ES-I3 (cell line): Measurements from ENCODE around the gene PAF1.
"Not testable (repeated sequence)": the region's sequence is repeated elsewhere in the genome, so short reads cannot be mapped to it uniquely, and the experiment has no call there.

Experiments used
- H3K36me3 ChIP-seq: 2 replicates; pipeline ENCODE4 v1.6.1; 2013; ENCODE audit warnings: mild to moderate bottlenecking, low read length, control low read depth, moderate library complexity; ENCODE audit not compliant: insufficient read depth
- H3K4me1 ChIP-seq: 2 replicates; pipeline ENCODE4 v1.6.1; 2013; ENCODE audit warnings: mild to moderate bottlenecking, control low read depth, low read length; ENCODE audit not compliant: insufficient read depth
- H3K9ac ChIP-seq: 2 replicates; pipeline ENCODE4 v1.6.1; 2013; ENCODE audit warnings: low read depth, mild to moderate bottlenecking, low read length, moderate library complexity
- H3K9me3 ChIP-seq: 2 replicates; pipeline ENCODE4 v1.6.1; 2013; ENCODE audit warnings: mild to moderate bottlenecking, low read length, moderate library complexity; ENCODE audit not compliant: control insufficient read depth, insufficient read depth

The PAF1 gene

DNA sequence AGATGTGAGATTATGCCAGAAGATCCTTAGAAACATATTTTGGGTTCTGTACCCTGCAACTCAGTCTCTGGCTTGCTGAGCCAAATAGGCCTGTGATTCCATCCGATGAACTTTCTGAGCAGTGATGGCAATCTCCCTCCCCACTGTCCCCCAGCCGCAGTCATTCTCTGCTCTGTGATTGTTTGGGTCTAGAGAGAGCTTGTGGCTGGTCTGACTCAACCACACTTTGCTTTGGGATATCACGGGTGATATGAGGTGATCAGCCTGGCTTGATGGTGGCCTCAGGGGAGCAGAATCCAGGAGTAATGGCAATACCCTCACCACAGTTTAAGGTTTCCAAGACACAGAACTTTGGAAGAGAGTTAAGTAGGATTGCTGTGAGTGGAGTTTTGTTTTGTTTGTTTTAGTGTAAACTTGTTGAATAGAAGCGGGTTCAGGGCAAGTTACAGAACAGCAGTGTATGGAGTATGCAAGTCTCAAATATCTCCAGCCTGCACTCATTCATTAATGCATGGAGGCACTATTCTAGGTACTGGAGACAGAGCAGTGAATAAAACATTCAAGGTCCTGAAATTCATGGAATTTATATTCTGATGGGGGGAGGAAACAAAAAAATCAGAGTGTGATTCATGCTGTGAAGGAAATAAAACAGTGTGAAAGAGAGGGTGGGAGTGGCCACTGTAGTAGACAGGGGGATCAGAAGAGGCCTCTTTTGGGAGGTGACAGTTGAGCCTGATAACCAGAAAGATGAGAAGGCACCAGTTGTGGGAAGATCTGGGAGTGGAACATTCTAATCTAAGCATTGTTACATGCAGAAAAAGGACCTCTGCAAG lies 43.4 kb downstream of the PAF1 start:
- Histone ChIP-seq H3K9me3 (no peaks in the 10 kb centered on the region), H3K9ac (no peak overlapping the region), H3K4me1 (no peaks in the 10 kb centered on the region), H3K36me3 (peaks cover 11% of the 10 kb centered on the region; the same call in 1 of the 2 replicates)

DNA sequence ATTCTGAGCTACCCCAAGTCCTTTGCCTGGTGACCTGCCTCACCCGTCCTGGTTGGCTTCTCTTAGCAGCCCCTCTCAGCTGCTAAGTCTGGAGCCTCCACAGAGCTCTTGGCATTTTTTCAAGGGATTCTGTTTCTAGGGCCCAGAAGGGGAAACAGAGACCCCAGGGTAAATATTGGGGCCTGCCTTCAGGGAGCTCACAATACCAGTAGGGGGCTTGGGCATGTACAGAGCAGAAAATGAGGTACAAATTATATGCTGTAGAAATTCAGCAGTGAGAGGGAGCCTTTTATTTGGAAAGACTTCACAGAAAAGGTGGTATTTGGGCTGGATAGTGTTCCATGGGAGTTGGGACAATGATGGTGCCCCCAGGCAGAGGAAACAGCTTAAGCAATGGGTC lies 45.0 kb downstream of the PAF1 start:
- H3K4me1 ChIP-seq = no peaks in the 10 kb centered on the region
- no peak overlapping the region for H3K9ac ChIP-seq
- no peaks in the 10 kb centered on the region for H3K9me3 ChIP-seq
- peaks cover 7% of the 10 kb centered on the region; the same call in 1 of the 2 replicates for H3K36me3 ChIP-seq

DNA sequence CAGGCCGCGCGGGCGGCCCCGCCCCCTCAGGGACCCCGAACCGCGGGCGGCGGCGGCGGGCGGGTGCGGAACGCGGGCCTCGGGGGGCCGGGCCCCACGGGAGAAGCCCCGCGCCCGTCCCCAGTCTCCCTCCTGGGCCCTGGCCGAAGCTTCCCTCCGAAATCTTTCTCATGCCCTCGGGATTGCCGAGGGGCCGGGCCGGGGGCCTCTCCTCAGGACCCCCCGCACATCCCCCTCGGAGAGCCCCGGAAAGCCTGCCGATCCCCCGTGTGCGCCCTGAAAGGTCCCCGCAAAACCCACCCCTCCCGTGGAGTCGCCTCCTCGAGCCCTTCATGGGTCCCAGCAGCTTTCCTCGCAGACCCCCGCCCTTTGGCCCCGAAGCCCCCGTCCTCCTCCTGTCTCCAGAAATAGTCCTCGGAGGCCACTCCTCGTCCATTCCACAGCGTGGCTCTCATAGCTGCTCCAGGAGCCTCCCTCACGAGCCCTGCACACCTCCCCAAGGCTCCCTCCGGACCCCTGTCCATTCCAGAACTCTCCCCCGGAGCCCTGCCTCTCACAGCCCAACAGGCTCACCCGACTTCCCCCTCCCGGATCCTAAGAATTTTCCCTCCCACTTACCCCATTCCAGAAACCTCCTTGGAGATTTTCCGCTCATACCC lies 48.1 kb downstream of the PAF1 start:
- Histone ChIP-seq H3K36me3 (0 out of 2 replicates have a peak, but pooled peaks cover 3% of the 10 kb centered on the region), H3K9ac (peak overlapping the region; percentile 79), H3K4me1 (no peaks in the 10 kb centered on the region), H3K9me3 (no peaks in the 10 kb centered on the region)

DNA sequence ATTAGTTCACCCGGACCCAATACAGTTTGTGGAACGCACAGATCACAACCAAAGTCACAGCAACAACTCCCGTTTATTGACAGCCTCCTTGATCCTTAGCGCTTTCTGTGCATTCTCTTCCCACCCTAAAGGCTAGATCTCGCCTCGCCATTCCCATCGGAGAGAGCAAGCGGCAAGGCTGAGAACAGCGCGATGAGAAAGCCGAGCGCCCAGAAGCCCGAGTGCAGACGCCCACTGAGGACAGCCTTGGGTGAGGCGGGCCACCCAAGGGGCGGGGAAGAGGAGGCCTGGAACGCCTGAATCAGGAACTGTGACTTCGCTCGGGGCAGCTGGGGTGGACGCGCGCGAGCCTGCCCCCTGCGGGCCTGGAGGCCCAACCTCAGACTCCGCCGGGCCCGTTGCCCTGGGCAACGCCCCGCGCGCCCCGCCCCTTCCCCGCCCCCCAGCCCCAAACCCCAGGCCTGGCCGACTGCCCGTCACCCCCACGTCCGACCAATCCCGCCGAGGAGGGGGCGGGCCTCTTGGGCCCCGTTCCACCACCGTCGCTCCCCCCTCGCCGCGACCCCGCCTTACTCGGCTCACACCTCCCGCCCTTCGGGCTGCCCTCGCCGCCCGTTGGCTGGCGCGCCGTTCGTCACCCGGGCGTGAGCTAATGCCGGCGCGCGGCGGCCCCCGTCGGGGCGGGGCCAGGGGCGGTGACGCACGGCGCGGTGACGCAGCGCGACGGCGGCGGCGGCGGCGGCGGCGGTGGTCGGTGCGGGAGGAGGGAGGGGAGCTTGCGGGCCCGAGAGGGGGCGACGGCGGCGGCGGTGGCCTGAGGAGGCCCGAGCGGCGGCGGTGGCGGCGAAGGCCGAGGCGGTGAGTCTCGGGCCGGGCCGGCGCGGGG lies 48.9 kb downstream of the PAF1 start, which contains the start of gene SAMD4B:
SAMD4B (plus strand) TSS at position 703 of the 886 bp plus-strand sequence. CDS start 14,473 bp downstream, outside the sequence.
- no peaks in the 10 kb centered on the region for H3K4me1 ChIP-seq
- peak within 1 kb of the TSS; percentile 97 for H3K9ac ChIP-seq
- H3K36me3 ChIP-seq = 0 out of 2 replicates have a peak, but pooled peaks cover 3% of the 10 kb centered on the region
- no peaks in the 10 kb centered on the region for H3K9me3 ChIP-seq

DNA sequence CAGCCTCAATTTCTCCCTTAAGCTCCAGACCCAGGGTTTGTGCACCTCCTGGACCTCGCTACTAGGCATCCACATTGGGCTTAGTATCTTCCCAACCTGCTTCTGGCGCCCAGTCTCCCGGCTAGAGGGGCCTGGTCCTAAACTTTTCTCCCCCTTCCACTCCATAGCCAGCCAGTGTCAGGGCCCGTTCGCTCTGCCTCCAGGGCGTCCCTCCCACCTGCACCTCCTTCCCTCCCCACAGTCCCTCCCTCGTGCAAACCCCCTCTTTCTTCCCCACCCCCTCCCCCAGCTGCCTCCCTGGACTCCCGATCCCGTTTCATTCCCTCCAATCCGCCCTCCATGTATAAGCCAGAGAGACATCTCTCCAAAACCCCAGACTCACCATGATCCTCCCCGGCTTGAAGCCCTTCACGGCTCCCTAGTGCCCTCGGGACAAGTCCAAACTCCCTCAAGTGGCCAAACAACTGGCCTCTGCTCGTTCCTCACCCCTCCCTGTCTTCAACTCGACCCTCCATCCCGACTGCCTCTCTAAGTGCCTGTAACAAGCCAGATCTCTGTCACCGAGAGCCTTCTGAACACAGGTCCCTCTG lies 49.7 kb downstream of the PAF1 start:
- H3K9ac ChIP-seq = peak overlapping the region; percentile 97
- H3K9me3 ChIP-seq = no peaks in the 10 kb centered on the region
- H3K36me3 ChIP-seq = 0 out of 2 replicates have a peak, but pooled peaks cover 3% of the 10 kb centered on the region
- H3K4me1 ChIP-seq = no peaks in the 10 kb centered on the region

DNA sequence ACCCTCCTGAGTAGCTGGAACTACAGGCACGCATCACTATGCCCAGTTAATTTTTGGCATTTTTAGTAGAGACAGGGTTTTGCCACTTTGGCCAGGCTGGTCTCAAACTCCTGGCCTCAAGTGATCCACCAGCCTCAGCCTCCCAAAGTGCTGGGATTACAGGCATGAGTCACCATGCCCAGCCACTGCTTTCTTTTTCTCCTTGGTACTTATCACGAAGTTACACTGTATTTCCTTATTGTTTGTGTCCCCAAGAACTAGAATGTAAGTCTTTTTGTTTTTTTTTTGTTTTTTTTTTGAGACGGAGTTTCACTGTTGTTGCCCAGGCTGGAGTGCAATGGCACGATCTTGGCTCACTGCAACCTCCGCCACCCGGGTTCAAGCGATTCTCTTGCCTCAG lies 50.8 kb downstream of the PAF1 start:
- not testable (repeated sequence) for H3K4me1 ChIP-seq, H3K9ac ChIP-seq, H3K36me3 ChIP-seq, H3K9me3 ChIP-seq

DNA sequence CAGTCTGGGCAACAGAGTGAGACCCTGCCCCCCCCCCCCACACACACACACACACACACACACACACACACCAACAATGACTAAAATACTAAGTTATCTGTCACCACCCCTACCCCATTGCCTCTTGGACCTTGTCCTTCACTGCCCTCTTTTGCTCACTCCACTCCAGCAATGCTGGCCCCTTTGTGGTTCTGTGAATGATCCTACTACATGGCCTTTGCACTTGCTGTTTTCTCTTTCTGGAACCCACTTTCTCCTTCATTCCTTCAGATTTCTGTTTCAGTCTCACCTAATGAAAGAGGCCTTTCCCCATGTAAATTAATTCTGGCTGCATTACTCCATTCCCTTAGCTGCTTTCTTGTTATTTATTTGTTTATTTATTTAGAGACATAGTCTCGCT lies 51.2 kb downstream of the PAF1 start:
- no peaks in the 10 kb centered on the region for H3K36me3 ChIP-seq
- H3K4me1 ChIP-seq = no peaks in the 10 kb centered on the region
- no peaks in the 10 kb centered on the region for H3K9me3 ChIP-seq
- no peak overlapping the region for H3K9ac ChIP-seq

DNA sequence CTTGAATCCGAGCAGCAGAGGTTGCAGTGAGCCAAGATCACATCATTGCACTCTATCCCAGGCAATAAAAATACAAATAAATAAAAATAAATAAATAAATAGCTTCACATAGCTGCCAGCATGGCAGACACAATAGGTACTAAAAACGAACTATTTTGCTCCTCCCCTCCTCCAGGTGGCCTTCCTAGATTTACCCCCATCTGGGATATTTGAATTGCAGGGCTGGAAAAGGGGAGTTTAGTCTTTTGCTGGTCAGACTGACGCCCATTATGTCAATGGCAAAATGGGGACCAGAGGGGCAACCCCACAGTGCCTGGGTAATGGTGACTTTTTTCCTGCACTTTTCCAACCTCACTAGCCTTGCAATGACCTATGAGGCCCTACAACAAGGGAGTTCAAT lies 54.4 kb downstream of the PAF1 start:
- Histone ChIP-seq H3K9ac (no peak overlapping the region), H3K36me3 (no peaks in the 10 kb centered on the region), H3K4me1 (no peaks in the 10 kb centered on the region; the same call in 1 of the 2 replicates), H3K9me3 (no peaks in the 10 kb centered on the region)
